Stimulated activated CD4-positive, alpha-beta T cell treated with anti-CD3 and anti-CD28 coated beads, Interleukin-2, amount 100 ng/mL, for 24 hours (primary cell): Measurements from ENCODE around the gene EAF2.

Experiments
- DNase-seq, 2 donors: peaks; one replicate each; pipeline ENCODE4 v3.0.0-alpha.2; 2020

The EAF2 gene

DNA sequence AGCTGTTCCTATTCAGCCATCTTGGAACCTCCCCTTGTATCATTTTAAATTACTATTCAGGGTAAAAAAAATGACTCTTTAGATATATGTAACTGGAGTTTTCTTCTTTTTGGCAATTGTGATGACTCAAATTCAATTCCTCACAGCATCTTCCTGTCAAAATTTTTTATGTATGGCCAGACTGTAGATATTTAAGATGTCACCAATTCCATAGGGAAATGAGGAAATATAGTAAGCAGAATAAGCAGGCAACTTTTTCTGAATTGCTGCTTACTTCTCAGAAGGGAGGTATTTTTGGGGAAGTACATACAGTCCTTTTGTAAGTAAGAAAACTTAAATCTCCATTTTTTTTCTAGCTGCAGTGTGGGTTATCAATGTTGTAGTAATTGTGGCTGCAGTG lies 28.8 kb downstream of the EAF2 start:
- no peak for DNase-seq

DNA sequence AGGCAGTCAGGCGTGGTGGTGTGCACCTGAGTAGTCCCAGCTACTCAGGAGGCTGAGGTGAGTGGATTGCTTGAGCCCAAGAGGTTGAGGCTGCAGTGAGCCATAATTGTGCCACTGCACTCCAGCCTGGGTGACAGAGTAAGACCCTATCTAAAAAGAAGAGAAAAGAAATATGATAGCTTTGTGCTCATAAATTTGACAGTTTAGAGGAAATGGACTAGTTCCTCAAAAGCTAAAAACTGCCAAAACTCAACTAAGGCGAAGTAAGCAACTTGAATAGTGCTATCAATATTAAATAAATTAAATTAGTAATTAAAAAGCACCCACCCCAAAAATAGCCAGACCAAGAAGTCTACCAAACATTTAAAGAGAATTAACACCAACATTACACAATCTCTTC lies 34.7 kb downstream of the EAF2 start:
- no peak for DNase-seq

GRCh38 chr3:121870717-121871116 lies 35.7 kb downstream of the EAF2 start:
- no peak for DNase-seq

GRCh38 chr3:121871430-121871829 lies 36.4 kb downstream of the EAF2 start:
- no peak for DNase-seq

DNA sequence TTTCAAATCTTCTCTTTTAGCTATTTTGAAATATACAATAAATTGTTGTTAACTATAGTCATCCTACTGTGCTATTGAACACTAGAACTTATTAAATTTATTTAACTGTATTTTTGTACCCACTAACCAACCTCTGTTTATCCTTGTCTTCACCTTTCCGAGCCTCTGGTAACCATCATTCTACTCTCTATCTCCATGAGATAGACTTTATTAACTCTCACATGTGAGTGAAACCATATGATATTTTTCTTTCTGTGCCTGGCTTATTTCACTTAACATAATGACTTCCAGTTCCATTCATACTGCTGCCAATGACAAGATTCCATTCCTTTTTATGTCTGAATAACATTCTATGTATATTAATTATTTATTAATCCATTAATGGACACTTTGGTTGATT lies 43.4 kb downstream of the EAF2 start:
- no peak for DNase-seq

GRCh38 chr3:121883507-121883906 lies 48.5 kb downstream of the EAF2 start:
- no peak for DNase-seq

- DNase-seq: no peak
These were observed 50.4 kb downstream of the EAF2 start for GRCh38 chr3:121885386-121885785.

DNA sequence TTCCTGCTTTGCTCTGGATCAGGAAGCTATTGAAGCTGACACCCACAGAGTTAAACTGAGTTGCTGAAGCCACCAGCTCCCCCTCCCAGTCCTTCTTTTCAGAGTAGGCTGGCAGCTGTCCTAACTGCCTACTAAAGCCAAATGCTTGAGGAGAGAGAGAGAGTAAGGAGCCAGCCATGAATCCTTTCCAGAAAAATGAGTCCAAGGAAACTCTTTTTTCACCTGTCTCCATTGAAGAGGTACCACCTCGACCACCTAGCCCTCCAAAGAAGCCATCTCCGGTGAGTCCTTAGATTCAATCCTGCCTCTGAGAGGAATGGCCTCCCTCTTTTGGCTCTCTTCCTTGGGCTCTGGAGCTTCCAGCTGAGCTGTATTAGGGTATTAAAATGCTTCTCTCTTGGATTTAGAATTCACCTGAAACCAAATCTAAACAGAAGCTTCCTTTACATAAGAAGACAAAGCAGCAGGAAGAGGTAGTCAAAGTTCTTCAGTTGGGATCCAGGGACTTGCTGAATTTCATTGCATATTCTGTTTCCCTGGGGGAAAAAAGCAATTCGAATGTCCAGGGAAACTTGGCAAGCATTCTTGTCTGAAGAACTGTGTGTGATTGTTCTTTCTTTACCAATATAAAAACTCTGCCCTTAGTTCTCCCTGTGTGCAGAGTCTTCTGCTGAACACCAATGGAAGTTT lies 59.4 kb downstream of the EAF2 start, which contains the start of gene SLC15A2:
TSS of gene SLC15A2 (plus strand) at position 101 of the 690 bp plus-strand sequence. CDS start at position 177, 76 bp downstream.
- no peak for DNase-seq

DNA sequence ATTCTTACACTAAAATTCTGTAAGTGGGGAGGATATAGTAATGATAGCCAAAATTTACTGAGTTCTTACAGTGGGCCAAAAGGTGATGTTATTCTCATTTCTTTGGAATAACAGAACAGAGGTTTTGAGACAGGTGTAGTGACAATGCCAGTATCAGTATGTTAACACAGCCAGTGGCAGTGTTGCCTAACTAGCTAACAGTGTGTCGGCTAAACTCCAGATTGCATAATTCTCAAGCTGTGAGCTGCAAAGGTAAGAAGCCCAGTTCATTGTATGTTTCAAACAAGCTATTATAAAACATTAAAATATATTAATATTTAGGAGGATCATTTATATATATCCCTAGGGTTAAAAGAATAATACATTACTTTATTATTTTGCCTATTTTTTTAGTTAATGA lies 60.1 kb downstream of the EAF2 start:
- no peak for DNase-seq

DNA sequence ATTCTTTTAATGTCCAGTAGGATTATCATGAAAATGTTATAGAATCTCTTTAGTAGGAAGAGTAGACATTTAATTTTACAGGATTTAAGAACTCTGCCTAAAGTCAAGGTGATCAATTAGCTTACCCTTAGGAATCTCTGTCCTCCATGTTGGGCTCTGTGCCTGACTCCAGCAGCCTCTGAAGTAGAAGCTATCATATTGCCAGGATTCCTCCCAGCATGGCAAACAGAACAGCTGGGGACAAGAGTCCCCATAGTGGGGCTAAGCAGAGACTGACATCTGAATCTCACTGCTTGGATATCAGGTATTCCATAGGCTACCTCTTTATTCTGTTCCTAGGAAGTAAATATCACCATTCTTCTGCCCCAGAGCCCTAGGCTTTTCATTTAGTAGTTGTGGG lies 60.7 kb downstream of the EAF2 start:
- no peak for DNase-seq

- no peak for DNase-seq
These were observed 61.8 kb downstream of the EAF2 start for GRCh38 chr3:121896823-121897222.

- DNase-seq: no peak
These were observed 62.3 kb downstream of the EAF2 start for GRCh38 chr3:121897296-121897695.

DNA sequence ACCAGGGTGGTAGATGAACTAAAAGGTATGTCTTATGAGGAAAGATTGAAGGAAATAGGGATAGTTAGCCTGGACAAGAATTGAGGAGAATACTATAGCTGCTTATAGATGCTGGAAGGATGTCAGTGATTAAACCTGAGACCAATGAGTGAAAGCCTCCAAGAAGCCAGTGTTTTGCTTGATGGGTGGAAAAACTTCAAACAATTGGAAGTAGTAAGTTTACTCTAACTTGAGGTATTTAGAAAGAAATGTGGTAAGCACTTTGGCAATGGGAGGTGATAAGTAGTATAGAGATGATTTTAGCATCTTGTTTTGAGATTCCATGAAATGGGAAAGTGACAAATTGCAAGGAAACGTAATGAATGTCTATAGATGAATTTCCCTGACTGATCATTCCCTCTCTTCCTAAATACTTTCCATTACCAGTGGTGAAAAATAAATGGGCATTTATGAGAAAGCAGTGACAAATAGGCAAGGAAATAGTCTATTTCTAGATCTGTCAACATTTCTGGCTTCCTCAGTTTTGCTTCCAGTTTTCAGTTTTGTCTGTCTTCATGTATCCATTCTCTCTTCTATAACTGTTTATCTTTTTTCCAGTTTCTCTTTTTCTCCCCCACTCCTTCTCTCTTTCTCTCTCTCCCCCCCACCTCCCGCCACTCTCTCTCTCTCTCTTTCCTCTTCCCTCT lies 78.4 kb downstream of the EAF2 start:
- DNase-seq: no peak

DNA sequence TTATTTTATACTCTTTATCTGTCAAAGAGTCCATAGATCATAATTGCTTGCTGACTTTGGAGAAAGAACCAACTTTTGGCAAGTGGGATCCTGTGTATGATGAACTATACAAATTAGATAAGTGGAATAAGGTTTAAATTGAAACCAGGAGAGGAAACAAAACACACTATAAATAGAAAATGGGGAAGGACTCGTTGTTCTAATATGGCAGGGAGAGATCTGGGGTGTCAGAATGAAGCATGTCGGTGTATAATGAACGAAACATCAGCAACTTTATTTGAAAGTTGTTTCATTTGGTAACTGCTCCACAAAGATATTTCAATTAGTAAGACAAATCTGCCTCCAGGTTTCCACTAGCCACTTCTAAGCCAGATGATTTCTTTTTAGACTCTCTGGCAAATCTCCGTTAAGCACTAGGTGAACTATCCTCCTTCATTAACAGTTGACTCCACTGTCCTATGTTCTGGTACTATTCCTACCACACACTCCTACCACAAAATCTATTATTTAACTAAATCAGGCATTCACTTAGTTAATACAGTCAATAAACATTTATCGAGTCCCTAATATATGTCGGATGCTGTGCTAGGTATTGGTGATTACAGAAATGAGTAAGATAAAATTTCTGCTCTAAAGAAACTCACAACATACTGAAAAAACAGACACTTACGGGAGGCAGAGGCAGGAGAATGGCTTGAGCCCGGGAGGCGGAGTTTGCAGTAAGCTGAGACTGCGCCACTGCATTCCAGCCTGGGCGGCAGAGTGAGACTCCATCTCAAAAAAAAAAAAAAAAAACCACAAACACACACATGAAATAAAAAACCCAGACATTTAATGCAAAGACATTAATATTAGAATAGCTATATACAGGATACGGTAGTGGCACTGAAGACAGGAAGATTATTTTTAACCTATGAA lies 79.3 kb downstream of the EAF2 start:
- no peak for DNase-seq

GRCh38 chr3:121916189-121916588 lies 81.2 kb downstream of the EAF2 start:
- no peak for DNase-seq

- no peak for DNase-seq
These were observed 83.9 kb downstream of the EAF2 start for GRCh38 chr3:121918779-121919483.

DNA sequence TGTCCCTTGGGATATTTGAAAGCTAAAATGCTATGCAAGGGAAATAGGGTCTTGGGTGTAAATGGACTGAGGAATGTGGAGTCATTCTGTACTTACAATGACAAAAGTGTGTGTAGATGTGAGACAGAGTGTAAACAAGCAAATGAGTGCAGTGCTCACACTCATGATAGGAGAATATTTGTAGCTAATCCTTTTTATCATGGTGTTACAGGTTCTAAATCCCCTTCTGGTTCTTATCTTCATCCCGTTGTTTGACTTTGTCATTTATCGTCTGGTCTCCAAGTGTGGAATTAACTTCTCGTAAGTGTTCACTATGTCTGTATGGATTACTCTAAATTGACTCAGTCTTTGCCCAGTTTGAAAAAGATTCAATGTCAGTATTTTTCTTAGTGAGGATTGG lies 89.7 kb downstream of the EAF2 start:
- no peak for DNase-seq

- DNase-seq: no peak
These were observed 91.4 kb downstream of the EAF2 start for GRCh38 chr3:121926380-121926779.
